Activated gamma-delta T cell treated with Interleukin-2 at 50 U/mL for 16 hours (primary cell): ENCODE data around the gene BIVM.

ENCODE experiments used
- DNase-seq: peaks from one replicate; pipeline ENCODE4 v3.0.0-alpha.2; 2020

Gene BIVM

DNA sequence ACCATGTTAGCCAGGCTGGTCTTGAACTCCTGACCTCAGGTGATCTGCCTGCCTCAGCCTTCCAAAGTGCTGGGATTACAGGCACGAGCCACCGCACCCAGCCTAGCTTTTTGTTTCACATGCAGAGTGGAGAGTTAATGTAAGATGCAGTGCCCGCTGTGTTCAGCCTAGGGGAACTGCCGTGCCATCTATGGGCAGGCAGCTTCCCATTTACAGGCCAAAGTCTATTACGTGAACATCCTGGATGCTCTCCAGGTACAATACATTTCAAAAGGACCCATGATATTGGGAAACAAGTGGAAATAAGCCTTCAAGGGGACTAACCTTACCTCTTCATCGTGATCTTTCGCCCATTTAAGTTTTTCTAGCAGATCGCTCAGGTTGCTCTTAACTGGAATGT is 10.2 kb upstream of the BIVM start:
- no peak for DNase-seq

DNA sequence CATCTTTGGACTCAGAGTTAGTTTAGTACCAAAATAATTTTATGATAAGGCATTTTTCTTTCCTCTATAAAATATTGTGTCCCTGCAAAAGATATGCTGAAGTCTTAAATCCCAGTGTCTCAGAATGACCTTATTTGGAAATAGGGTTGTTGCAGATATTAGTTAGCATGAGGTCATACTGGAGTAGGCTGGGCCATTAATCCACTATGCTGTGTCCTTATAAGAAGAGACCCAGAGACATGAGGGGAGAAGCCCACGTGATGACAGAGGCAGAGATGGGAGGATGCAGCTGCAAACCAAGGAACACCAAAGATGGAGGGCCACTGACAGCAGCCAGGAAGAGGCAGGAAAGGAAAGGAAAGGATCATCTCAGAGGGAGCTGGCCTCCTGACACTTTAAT is 6.5 kb upstream of the BIVM start:
- no peak for DNase-seq

DNA sequence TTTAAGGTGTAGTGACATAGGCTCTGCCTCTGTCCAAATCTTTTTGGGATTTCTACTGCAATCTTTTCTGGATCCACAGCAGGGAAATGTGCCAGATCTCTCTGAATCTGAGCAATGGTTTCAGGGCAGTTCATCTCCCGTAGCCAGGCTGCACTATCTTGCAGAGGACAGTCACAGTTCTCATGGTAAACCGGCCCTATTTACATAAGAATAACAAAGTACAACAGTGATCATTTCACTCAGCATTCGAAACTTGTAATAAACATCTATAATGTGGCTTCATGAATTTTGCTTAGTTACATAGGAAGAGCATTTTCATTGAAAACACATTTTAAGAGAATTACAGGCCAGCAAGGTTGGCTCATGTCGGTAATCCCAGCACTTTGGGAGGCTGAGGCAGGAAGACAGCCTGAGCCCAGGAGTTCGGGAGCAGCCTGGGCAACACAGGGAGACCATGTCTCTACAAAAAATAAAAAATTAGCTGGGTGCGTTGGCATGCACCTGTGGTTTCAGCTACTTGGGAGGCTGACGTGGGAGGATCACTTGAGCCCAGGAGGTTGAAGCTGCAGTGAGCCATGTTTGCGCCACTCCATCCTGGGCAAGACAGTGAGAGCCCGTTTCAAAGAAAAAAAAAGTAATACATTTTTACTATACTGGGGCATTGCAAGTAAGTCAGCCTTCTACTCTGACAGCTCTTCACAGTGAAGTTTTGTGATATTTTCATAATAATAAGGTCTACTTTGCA is 5.1 kb upstream of the BIVM start:
- DNase-seq: no peak

DNA sequence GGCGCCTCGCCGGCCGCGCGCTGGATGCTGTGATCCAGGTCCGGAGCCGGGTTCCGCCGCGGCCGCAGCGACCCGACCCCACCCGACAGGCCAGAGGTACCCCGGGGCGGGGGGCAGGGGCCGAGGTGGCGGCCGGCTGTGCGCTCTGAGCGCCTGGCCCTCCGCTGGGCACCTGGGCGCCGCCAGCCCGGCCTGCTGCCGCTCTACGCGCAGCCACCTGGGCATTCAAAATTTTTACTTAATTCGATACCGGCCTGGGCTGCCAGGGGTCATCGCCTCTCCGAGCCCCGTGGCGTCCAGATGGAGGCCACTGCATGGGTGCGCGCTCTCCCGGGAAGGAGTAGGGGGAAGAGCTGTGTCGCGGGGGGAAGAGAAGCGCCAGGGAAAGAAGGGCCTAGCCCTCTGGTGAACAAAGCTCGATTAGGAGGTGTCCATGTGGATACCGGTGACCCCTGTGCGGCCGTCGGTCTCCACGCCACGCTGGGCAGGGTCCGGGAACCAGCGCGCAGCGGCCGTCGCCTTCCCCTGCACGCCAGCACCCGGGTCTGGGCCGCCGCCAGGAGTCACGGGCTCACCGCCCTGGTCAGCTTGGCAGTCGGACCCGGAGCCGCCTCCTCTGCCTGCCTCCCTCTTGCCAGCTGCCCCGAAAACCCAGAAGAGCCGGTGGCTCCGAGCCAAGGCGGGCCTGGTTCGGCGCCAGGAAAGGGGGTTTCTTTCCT is 666 bp downstream of the BIVM start:
- peak; percentile 5 for DNase-seq

DNA sequence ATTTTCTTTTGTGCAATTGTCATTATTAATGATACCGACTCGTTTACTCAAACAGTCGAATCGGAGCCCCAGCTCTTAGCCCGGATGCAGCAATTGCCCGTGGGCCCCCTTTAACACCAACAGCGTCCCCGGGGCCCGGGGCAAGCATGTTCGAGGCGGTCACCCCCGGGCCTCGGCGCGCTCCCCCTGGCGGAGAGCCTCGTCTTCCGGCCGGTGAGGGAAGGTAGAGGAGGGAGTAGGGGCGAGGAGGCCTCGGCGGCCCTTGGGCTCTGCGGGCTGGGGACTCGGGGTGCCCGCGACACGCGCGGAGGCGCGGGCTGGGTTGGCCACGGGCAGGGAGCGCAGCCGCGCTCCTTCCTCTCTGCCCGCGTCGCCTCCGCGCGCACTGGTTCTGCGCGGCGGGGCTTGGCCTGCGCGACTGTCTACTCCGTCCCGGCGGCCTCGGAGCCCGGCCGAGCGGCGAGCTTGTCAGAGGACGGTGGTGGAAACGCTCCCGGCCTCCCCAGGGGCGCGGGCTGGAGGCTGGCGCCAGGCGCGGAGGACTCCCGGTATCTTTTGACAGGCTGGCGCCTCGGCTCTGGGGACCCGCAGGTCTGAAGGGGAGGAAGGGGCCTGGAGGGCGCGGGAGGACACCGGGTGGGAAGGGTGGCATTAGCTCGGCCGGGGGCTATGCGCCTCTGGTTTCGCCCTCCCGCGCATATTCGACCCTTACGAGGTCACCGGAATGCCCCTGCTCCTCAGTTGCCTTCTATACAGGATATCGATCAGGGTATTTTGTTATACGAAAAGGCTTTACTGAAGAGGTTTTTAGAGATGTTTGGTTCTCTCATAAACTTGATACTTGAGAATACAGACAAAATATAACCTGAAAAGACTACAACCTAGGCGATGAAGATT is 1.5 kb downstream of the BIVM start:
- DNase-seq: peak; percentile 84

DNA sequence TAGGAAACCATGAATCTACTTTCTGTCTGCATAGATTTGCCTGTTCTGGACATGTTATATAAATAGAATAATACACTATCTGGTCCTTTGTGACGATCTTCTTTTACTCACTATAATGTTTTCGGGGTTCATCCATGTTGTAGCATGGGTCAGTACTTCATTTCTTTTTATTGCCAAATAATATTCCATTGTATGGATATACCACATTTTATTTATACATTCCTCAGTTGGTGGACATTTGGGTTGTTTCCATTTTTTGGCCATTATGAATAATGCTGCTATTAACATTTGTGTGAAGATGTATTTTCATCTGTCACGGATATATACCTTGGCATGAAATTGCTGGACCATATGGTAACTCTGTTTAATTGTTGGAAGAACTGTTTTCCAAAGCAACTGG is 6.8 kb downstream of the BIVM start:
- no peak for DNase-seq

DNA sequence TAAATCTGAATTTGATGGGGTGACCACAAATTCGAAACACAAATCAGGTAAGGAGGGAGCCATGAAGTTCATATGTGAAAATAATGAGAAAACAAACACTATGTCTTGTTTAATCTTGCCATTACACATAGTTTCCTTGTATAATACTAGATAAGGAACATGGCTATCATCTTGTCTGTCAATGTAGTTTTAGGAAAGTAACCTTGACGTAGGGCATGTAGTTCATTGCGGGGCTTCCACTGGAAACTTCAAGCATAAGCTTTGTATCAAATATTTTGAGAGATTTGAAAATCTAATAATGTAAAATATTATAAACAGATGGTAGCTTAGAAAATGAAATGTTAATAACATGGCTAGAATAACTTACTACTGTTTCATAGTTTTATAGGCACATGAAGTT is 8.8 kb downstream of the BIVM start:
- no peak for DNase-seq

DNA sequence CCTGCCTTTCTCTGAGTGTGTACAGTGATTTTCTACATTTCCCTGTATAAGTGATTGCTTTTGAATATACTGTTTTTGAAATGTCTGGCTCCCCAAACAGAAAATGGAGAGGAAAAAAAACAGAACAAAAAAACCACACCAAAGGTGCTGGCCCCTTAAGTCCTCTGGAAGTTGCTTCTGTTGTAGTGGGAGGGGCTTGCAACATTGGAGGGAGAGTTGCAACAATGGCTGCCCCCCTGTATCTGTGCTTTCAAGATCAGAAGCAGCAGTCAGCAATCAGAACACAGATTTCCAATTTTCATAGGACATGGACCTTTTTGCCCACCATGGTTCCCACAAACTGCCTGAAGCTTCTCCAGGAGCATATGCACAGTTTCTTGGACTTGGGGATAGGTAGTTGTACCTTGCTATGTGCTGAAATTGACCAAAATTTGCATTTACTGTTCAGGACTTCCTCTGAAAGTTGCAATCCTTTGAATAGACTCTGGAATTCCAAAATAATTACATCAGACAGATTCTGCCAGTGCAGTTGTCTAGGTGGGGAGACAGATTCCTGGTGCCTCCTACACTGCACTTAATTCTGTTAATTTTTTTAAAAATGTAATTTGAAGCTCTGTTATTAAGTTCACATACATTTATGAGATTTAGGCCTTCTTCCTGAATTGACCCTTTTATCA is 13.8 kb downstream of the BIVM start:
- no peak for DNase-seq

DNA sequence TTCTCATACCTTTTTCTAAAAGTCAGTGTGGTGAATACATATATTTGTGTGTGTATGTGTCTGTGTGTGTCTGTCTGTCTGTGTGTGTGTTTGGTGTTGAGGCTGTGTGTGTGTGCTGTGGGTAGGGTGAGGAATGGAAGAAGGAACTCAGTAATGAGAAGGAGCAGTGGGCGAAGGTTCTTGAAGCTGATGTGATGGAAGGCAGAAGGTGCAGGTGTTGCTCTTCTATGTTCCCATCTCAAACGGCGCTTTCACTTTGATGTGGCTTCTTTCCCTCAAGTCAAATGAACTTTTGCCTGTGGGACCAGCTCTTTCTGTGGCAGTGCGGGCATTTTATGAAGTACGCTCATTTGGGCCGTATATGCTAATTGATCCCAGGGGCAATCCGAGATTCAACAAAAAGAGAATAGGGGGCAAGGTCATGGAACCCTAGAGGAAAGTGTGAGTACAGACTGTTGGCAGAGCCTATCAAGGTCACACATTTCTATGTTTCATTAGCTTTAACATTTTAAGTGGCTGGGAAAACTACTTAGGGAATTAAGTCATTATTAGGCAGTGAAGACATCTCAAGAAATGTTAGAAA is 15.2 kb downstream of the BIVM start:
- no peak for DNase-seq

DNA sequence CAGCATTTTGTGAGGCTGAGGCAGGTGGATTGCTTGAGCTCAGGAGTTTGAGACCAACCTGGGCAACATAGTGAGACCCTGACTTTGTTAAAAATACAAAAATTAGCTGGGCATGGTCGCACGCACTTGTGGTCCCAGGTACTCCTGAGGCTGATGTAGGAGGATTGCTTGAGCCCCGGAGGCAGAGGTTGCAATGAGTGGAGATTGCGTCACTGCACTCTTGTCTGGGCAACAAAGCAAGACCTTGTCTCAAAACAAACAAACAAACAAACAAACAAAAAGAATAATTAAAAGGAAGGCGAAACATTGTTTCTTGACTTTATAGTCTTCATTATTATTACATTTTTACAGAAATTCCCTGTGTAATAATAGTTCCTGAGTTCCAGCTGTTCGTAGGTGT is 15.9 kb downstream of the BIVM start:
- DNase-seq: no peak

DNA sequence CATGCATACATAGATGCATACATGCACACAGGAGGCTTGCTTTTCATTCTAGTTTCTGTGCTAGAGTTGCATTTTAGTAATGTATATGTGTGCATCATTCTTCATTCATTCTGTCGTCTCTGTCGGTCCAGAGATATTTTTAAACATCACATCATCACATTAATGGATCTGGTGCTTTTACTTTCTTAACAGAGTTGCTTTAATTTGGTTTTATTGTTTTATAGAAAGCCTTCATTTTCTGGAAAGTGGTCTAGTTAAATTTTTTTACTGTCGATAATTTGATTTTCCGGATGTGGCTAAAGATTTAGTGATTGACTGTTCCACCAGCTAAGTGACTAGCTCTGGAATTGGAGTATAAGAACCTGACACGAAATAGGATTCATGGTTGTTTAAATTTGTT is 16.9 kb downstream of the BIVM start:
- DNase-seq: no peak

DNA sequence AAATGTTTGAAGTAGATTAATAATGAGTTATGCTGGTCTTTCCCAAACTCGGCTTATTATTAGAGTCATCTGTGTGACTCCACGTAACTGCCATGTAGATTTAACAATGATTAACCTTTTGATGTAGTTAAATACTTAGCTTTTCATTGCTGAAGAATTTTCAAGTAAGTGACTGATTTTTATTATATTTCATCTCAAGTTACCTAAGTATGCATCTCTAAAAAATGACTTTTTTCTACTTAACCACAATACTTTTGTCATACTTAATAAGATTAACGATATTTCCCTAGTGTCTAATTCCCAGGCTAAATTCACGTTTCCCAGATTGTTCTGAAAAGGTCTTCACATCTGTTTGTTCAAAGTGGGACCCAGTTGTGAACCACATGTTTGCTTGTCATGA is 17.8 kb downstream of the BIVM start:
- DNase-seq: no peak

DNA sequence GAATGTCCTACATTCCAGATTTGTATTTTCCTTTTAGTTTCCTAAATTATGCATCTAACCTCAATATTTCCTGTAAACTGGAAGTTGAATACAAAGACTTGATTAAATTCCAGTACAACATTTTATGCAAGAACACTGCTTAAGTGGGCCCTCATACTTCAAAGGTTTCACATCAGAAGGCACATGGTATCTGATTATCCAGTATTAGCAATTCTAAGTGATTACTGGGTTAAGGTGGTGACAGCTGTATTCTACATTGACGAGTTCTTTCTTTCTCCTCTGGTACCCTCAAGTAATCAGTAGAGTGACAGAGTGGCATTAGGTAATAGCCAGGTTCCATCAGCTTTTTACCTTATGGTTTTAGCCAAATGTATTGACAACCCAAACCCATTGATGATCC is 18.3 kb downstream of the BIVM start:
- DNase-seq: no peak

DNA sequence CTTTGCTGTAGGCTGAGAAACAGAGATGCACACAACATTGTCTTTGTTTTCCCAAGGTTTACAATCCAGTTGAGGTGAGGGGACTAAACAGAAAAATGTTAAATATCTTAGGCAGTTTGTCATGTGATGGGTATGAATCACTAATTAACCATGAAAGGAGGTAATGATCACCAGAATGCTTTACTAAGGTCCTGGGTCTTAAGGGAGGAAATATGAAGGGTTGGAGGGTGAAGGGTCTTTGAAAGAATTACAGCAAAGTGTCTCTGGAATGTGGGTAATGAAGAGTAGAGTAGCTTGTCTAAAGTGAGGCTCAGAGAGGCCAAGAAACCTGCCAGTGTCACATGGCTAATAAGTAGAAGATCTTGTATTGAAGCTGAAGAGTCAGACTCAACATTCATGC is 19.0 kb downstream of the BIVM start:
- no peak for DNase-seq

DNA sequence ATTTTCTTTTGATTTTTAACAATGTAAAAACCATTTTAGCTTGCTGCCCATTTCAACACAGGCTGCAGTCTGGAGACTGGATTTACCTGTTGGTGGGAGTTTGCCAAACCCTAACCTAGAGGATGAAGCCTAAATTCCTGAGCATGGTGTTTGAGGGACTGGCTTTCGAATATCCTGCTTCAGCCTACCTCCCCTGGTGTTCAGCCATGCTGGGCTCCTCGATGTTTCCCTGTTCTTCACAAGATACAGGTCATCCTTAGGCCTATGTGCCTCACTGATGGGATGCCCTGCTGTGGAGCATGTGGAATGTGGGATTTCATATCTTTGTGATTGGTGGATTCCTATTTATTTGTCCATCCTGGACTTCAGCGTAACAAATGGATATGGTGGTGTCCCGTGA is 26.5 kb downstream of the BIVM start:
- DNase-seq: no peak

DNA sequence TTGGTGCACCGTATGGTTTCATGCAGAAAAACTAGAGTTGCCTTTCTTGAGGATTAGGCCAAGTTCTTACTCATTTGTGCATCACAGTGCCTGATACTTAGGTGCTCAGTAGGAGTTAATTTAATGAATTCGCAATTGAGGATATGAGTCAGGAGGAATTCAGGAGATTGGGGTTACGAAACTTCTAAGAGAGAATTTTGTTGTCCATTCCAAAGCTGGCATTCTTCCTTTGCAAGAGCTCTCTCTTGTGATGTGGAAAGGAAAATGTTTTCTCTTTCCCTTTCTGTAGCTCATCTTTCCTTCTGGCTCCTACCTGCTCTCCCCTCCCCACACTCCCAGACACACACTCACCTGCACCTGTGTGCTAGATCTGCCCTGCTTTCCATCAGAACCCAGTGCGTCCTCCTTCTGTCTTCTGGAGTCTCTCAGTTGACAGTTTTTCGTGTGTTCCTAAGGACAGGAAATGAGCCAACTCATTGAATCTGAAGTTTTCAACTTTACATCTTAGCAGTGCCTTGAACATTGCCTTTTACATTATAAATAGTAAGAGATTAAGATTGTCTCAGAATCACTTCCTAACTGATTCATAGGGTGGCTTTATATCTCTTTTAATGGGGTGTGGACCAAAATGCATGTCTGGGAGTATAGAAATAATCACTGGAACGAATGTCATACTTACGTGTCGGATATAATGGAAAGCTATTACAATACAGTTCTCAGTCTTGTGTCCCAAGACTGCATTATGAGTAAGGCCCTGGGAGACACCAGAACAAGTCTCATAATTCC is 27.2 kb downstream of the BIVM start:
- DNase-seq: no peak

DNA sequence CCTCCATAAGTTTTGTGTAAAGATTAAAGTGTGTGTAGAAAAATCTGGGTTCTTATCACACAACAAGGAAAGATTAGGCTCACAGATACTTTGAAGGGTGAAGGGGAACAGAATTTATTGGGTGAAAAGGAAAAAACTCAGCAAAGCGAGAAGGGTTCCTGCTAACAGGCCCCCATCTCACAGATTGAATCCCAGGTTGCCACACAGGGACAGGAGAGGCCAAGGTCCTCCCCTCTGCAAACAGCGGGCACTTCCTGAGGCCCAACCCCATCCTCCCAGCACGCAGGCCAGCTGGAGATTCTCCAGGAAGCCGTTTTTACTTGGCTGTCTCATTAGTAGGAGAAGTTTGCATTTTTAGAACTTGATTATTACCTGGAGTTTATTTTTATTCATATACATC is 31.7 kb downstream of the BIVM start:
- no peak for DNase-seq

DNA sequence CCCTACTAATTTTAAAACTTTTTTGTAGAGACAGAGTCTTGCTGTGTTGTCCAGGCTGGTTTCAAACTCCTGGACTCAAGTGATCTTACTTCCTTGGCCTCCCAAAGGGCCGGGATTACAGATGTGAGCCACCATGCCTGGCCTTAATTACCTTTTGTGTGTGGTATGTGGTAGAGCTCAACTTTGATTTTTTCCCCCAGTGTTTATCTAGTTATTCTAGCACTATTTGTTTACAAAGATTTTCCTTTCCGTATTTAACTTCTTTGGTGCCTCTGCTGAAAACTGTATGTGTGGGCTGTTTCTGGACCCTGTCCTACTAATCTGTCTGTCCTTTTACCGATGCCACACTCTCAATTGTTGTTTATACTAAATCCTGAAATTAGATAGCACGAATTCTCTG is 37.6 kb downstream of the BIVM start:
- no peak for DNase-seq

DNA sequence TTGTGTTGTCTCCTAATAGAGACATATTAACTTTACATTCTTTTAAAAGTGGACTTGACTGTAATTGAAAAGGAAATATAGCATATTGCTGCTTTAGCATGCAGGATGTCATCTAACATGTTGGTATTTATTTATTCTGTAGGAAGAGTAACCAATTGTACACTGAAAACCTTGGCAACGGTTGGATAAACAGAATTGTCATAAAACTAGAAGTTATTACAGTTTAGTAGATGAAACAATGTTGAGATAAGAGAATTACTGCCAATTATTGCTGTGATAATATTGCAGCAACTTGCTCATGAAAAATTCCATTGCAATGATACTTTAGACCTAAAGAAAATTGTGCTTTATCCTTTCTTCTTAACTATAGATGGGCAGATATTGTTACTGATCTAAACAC is 39.4 kb downstream of the BIVM start:
- no peak for DNase-seq

DNA sequence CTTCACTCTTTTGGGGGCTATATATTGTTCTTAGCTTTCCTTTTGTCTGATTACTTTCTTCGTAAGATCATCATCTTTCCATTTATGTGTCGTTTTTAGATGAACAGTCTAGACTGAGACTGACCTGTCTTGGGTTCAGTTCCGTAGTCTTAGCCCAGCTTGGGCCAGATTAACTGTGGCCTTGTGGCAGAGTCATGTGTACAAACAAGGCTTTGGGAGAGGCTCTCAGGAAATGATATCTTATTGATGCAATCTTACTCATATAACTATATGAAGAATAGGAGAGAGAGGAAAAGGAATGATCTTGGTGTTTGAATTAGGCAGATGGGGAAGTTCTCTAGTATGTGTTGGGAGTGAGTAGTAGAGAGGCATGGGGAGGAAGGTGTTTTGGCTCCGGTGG is 40.1 kb downstream of the BIVM start:
- DNase-seq: no peak

DNA sequence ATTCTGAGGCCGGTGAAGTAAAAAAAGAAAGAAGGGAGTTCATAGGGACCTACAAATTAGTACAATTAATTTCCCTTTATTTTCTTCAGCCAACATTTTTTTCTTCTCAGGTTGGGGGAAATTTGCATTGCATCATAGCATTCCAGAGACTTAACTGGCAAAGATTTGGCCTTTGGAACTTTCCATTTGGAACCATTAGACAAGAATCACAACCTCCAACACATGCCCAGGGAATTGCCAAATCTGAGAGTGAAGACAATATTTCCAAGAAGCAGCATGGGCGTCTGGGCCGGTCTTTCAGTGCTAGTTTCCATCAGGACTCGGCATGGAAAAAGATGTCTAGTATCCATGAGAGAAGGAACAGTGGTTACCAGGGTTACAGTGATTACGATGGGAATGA is 40.5 kb downstream of the BIVM start:
- no peak for DNase-seq

DNA sequence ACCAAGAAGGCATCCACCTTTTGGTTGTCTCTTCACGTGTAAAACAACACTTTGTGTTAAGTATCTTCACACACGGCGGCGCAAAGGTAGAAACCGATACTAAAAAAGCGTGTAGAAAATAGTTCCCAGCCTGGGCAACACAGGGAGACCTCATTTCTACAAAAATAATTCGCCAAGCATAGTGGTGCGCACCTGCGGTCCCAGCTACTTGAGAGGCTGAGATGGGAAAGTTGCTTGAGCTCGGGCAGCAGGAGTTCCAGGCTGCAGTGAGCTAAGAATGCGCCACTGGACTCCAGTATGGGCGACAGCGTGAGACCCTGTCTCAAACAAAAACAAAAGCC is 46.3 kb downstream of the BIVM start:
- no peak for DNase-seq
